ENCODE measurements around the gene DSC2.

The DSC2 gene

DNA sequence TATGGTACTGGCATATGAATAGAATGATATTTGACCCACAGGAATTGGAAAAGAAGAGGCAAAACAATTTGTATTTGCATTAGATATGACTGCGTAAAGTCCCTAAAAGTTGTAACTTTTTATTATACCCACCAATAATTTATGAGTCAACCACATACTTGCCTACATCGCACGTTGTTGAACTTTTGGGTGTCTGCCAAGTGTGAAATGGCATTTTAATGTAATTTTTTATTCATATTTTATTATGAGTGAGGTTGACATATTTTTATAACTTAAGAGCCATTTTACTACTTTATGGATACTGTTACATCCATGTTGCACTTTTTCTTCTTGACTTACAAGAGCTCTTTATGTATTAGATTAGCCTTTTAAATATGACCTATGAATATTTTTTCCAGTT is 4.6 kb downstream of the DSC2 start:
- no peak for DNase-seq

DNA sequence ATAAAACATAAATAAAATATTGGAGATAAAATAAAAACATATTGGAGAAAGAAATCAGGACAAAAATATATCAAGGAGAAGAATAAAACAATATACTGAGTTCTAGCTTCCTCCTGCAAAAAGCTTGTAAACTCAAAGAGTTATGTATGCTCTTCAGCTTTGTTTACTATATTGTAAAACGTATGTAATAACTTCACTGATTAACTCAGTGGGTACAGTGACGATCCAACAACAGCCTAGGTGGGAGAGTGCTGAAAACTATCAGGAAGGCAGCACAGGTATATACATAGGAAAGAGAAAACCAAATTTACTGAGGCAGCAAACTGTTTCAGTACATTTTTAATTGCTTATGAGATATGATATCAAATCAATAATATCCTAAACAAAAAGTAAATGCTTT is 8.3 kb downstream of the DSC2 start:
- no peak for DNase-seq

DNA sequence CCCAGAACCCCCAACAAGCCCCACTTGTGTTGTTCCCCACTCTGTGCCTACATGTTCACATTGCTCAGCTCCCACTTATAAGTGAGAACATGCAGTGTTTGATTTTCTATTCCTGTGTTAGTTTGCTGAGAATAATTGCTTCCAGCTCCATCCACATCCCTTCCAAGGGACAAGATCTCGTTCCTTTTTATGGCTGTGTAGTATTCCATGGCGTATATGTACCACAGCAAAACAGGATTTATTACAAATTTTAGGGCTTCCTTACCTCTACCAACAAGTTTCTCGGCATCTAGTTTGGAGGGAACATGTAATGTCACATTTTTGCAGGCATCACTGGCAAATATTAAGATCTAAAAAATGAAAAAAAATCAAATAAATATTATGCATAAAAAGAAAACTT is 8.9 kb downstream of the DSC2 start:
- DNase-seq = no peak

DNA sequence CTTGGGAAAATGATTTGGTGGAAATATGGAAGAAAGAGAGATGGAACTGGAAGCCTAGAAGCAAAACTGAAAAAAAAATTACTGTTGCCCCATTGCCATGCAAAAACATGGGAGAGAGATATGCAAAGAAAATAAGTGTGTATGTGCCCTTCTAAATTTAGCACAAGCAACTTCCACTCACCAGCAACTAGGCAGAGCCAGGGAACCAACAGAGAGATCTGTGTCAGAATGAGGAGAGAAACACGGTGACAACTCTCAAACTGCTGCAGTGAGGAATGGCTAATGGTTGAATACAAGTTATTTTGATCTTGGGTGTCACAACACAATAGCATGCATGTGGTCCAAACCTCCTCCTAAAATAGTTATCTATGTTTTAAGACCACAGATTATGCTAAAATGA is 10.9 kb downstream of the DSC2 start:
- DNase-seq = no peak

DNA sequence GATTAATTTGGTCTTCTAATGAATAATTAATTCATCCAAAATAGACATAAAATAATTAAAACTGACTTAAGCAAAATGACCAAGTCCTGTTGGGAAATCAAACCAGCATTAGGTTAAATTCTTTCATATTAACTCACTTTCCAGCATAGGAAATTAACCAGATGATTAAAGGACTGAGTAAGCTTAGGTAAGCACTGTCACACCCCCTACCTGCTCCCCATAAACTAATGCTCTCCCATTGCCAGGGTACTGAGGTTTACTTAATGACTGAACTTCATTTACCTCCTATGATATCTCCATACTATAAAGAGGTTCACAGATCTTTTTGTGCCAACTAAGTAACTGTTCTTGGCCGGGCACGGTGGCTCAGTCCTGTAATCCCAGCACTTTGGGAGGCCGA is 13.7 kb downstream of the DSC2 start:
- no peak for DNase-seq

DNA sequence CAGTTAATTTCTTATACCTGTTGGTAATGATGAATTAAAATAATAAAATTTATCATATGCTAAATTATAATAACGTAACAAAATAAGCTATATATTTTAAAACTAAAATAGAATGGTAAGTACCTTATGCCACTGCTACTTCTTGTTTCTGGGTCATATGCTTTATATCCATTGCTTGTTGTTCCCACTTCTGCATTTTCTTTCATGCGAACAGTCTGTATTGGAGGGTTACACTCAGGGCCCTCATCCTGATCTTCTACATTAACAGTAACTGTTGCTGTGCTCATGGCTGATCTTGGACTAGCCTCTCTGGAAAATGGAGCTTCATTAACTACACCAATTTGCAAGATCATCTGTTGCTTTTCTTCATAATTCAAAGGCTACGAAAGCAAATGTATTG is 22.2 kb downstream of the DSC2 start:
- no peak for DNase-seq

DNA sequence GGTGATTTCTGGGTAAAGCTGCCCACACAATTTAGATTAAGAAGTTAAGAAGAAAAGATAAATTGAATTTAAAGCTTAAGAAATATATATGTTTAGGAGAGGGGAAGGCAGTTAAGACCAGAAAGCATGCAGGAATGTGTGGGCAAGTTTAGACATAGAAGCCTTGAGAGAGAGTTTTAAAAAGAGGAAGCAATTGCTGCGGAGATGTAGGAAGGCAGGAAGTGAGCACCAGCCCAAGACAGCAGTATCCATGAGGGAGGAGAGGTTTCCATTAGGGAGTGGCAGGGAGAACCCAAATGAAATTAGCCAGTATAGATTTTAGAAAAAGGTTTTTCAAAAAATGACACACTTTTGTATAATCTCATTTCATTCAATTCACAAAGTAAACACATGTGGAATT is 24.3 kb downstream of the DSC2 start:
- no peak for DNase-seq

DNA sequence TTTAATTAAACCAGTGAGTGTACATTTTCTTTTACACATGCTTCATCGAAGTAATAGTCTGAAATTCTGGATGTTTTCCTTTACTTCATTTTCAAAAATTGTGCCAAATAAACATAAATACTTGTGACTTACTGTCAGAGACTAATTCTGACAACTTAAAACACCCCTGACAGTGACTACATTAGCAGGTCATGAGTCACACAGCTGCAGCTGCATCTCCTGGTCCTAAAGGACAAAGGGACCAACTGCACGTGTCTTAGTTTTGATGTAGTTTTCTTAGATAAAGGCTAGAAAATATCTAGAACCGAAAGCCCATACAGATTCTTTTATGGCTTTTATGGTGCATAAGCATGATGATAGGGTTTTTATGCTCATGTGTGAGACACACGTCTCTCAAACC is 30.0 kb downstream of the DSC2 start:
- no peak for DNase-seq

DNA sequence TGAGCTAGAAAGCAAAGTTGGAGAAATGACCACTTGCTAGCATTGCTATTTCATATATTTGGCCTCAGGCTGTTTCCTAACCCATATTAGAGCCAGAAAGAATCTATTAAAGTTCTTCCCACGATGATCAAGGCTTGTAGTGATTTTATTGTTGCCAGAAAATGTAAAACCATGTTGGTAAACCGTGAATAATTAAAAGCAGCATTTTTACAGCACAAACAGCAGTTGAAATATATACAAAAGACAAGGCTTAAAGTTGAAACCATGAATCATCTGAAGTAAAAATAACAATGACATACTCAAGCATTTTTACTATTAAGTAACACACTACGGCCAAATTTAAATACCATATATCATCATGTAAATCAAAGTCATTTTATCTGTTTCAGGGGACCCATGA is 32.0 kb downstream of the DSC2 start:
- no peak for DNase-seq

DNA sequence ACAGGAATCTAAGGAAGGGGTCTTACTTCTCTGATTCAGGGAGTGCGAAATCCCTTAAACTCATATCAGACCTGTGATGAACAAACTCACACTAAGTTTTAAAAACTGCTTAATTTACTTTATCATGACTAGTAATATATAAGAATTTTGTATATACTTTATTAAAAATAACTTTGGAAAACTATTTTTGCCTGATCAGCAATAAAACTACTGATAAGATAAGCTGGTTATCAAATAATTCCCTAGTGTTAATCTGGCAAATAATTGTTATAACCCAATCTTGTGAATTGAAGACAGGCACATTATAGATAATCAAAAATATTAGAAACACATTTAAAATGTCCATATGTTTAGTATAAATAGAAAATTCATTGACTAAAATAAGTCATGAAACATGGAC is 36.0 kb downstream of the DSC2 start:
- no peak for DNase-seq

DNA sequence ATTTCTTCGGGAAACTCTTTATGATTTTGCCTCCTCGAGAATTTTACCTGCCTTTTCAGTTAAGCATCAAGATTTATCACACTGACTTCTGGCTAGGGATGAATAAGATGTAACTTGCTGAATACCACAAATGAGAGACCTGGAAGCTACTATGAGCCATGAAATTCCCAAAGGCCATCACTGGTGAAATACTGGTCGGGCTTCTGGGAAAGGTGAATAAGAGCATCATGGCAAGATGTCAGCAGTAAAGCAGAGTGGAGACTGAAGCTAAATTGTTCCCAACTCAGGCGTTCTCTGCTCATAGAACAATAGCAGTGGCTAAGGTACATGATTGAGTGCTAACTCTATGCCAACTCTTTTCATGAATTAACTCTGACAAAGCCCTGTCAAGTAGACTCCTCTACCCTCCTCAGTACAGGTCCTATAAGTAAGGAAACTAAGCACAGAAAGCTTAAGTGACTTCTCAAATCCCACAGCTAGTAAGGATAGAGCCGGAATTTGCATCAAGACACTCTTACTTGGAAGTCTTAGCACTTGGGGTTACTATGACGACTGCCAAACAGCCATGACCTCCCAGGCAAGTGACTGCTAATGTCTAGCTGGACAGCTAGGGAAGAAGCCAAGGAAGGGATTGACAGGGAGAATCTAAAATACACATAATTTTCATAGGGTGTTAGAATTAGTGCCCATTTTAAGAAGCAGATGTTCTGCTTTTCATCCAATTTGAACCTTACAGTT is 37.0 kb downstream of the DSC2 start:
- DNase-seq = no peak

DNA sequence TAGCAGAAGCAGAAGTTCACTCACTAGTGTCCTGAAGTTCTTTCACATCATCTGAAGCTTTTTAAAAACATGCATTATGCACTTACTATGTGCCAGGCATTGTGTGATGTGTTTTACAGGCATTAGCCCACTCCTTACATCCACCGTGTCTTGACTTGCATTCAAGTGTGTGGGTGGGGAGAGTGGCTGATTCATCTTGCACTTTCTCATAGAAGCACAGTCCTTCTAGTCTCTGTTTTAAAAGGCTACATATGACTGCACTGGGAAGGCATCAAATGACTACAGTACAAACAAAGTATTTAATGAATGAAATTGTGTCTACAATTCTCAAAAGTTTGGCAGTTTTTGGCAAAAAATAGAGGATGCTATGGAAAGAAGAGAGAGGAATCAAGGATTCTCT is 38.1 kb downstream of the DSC2 start:
- no peak for DNase-seq

DNA sequence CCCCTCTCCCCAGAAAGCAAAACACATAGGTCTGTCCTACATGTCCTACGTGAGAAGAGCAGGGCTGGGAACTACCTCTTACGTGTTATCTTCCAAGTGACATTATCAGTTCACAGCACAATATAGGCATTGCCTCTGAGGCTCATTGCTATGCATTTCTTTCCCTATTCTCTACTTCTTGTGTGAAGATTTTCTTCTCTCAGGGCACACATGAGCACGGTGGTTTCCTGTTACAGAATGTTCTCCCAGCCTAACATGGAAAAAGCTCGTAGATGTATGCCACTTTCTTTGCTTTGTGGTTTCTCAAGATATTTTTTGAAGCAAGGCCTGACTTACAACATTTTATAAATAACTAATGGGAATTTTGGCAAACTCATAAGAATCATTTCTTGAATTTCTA is 40.3 kb downstream of the DSC2 start:
- DNase-seq = no peak

DNA sequence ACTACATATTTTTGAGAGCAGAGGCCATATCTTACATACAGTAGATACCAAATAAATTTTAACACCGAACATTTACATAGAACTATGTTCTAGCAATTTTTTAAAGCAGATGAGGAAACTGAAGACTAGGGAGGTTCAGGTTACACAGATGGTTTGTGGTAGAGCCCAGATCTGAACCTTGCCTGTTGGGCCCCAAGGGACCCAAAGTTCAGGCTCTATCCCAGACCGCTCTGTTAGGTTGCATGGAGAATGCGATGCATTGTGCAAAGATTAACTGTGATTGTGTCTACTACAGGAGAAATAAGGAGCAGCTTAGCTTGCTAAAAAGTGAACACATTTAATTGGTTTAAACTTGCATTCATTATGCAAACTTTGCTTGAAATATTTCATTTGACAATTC is 43.3 kb downstream of the DSC2 start:
- DNase-seq = no peak

DNA sequence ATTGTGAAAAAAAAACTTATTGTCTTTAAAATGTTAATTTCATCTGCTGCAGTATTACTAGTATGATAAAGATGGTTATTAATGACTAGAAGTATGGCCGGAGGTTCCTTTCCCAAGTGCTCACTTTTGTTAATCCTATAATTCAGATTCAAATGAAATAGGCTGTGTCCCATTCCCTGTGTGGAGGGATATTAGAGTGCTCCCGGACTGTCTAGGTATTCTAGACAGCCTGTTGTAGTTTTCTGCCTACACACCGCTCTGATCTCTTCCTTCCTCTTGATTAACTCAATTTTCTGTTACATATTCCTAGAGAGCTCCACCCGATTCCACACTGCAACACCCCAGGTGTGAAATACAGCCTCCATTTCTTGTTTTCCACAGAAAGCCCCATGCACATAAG is 44.3 kb downstream of the DSC2 start:
- no peak for DNase-seq

DNA sequence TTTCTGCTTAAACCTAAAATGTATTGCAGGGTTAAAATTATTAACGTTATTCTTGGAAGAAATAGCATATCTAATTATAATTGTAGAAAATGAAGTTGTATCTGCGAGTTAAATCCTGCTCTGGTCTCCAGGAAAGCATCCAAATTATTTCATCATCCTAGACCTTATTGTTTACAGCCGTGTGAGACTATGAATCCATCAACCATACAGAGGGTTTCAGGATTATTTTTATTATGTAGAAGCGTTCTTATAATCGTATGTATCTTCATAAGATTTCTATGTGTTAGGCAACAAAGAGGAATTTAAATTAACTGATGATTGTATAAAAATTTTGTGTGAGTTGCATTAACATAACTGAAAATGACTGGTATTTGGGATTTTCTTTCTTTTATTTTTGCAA is 45.2 kb downstream of the DSC2 start:
- DNase-seq = no peak

DNA sequence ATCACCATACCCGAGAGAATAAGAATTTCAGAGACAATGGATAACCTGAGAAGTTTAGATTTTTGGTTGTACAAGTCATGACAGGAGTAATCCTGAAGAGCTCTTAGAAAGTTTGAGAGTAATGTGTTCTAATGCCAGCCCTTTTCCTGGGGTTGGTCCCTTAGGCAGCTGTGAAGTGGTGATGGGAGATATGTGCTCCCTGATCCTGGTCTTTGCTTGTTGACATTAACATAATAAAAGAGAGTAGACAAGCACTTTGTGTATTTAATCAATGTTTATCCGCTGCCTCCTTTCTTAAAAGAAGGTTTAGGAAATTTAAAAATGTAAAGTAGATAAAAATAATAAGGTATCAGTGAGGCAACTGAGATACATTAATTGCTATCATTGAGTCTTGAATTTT is 45.9 kb downstream of the DSC2 start:
- peak; percentile 69 for DNase-seq

DNA sequence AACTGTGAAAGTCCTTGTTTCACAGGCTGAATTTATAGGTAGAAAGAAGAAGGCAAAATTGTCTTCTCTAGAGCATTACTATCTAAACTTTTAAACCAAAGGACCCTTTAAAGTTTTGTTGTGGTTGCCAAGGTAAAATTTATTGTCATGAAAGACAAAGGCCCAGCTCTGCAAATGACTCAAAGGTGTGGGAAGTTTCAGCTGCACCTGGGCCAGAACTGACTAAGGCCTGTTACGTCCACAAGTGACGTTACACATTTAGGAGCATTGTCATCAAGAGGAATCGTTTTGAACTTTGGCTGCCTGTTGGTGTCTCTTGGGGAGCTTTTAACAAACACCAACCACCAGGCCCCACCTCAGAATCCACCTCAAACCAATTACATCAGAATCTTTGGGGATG is 51.6 kb downstream of the DSC2 start:
- no peak for DNase-seq

DNA sequence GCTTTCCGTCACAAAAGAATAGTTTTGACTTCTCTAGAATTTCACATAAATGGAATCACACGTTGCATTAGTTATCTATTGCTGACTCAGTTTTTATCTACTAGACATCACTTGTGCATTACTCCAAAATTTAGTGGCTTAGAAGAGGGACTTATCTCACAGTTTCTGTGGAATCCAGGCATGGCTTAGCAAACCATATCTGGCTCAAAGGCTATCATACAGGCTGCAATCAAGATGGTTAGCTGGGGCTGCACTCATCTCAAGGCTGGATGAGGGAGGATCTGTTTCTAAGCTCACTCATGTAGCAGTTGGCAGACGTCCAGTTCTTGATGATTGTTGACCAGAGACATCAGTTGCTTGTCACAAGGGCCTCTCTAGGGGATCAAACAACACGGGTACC is 53.0 kb downstream of the DSC2 start:
- DNase-seq = peak; percentile 99

DNA sequence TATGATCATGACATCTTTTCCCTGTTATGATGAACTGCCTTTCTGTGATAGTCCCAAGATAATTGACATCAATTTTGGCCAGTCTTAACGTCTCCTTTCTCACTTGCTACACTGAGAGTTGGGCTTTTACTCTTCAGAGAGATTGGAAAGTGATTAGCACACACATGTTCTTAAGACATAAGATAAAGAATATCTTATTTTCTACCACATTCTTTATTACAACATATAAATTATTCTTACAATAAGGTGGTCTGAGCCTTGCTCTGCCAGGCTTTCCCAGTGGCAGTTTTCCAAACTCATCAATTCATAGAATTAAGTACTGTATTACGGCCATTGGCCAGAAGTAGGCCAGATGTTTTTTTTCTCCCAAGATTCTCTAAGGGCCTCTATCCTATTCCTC is 54.0 kb downstream of the DSC2 start:
- no peak for DNase-seq

DNA sequence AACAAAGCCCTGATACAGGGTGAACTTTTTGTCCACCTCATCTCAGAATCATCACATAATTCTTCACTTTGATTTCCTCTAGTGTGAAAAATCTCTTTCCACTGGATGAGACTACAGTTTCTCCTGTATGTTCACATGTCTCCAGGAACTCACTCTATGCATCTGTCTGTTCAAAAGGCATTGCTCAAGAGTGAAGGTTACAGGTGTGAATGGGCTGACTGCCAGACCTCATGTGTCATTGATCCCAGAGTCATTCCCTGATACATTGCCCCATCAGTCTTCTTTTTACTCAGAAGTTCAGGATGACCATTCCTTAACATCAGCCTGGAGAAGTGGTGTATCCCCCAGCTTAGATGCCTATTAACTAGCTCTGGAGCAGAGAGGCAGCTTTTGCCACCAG is 55.3 kb downstream of the DSC2 start:
- no peak for DNase-seq

DNA sequence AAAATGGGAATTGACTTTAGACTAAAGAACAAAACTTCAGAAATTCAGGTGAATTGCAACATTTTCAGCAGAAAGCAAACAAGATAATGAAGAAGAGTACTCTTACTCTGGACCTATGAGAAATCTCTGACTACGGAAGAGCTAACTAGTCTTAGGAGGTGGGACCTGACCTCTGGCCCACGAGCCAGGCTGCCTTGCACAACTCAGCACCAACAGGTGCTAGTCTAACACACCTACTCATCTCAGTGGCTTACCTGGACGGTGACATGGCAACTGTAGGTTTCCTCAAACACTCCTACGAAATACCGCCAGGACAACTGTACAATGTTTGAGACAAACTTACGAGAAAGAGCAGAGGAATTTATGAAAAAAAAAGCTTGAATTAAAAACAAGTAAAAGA is 56.6 kb downstream of the DSC2 start:
- DNase-seq = no peak

DNA sequence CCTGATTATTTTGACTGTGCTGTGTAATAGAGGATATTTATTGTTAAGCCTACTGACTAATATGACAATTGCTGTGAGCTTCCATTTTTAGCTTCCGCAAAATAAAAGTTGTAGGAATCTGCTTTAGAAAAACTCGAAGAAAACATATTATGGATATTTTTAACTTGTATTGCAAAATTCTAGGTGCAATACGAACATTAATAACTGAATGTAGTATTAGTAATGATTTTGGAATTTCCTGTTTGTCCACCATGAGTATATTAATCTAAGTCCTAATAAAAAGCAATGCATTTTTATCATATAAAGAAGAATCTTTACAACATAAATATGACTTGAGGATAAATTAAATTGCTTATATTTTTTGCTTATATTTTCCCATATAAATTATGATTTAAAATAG is 57.3 kb downstream of the DSC2 start:
- no peak for DNase-seq

DNA sequence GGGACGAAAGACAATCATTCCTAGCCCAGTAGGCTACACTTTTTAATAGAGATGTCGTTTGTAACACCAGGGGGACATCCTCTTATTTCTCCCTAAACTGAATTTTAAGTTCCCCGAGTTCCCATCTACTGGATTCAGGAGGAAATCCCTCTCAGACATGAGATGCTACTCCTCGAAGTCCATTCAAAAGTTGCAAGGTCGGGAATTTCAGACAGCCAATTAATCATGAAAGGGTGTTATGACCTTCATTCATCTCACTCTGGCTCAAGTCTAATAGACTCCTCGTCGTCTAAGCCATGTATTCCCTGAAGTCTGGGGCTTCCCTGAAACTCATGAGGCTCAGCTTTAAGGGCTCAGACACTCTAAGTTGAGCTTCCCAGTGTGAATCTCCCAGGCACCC is 58.5 kb downstream of the DSC2 start:
- no peak for DNase-seq

DNA sequence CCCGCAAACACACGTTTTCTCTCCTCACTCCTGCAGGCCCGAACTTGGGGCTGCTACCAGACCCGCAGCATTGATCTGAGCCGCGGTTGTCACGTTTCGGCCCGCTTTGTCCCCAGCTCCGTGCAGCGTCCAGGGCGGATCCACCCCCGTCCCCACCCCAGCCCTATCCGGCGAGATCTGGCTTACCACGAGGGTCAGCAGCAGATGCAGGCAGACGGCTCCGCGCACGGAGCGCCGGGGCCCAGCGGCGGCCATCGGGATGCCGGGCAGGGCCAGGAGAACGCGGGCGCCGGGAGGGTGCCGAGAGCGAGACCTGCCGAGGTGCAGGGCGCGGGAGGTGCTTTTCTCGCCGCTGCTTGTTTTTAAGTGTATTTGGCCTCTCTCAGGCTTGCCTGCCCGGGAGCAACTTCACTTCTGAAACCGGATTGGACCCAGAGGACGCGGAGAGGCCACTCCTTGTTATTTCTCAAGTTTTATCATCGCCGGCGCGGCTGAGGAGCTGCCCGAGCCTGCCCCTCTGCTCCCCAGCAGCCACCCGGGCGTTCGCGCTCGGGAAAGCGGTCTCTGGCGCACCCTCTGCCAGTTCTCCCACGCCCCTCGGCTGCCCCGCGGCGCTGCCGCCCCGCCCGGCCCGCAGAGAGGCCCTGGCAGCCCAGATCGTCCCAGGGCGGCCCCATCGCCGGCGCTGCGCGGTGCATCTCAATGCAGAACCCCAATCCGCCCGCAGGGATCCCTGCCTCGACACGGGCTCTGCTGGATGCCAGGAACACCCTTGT is 59.6 kb downstream of the DSC2 start, which contains the start of gene DSC3:
Gene DSC3 (minus strand): TSS at position 337 of the 776 bp plus-strand sequence. CDS start 82 bp downstream, at position 255.
- DNase-seq = peak; percentile 75
